HG03439 (cell line): ENCODE measurements around the gene ANKDD1A.

Experiments used
- ATAC-seq: cut with Tn5 transposase; IDR thresholded peaks from one replicate; pipeline ENCODE4 v1.9.1; 2021; ENCODE audit warnings: mild to moderate bottlenecking, moderate library complexity; ENCODE audit not compliant: unreplicated experiment

Gene ANKDD1A

GRCh38 chr15:64895285-64896065, 16.2 kb upstream of the ANKDD1A start:
- no peak for ATAC-seq

GRCh38 chr15:64896371-64897069, 15.2 kb upstream of the ANKDD1A start:
- ATAC-seq, result no peak

GRCh38 chr15:64897345-64897985, 14.2 kb upstream of the ANKDD1A start:
- no peak for ATAC-seq

- ATAC-seq, result no peak
Observed at GRCh38 chr15:64898406-64898805, 13.3 kb upstream of the ANKDD1A start.

- no peak for ATAC-seq
Observed at GRCh38 chr15:64901141-64901540, 10.6 kb upstream of the ANKDD1A start.

GRCh38 chr15:64901914-64902313, 9.8 kb upstream of the ANKDD1A start:
- no peak for ATAC-seq

GRCh38 chr15:64902863-64903262, 8.8 kb upstream of the ANKDD1A start:
- no peak for ATAC-seq

- no peak for ATAC-seq
Observed at GRCh38 chr15:64903326-64903950, 8.3 kb upstream of the ANKDD1A start.

GRCh38 chr15:64904189-64904588, 7.5 kb upstream of the ANKDD1A start:
- no peak for ATAC-seq

GRCh38 chr15:64905119-64905831, 6.4 kb upstream of the ANKDD1A start:
- ATAC-seq, result no peak

GRCh38 chr15:64905941-64906340, 5.8 kb upstream of the ANKDD1A start:
- no peak for ATAC-seq

- no peak for ATAC-seq
Observed at GRCh38 chr15:64906402-64906801, 5.3 kb upstream of the ANKDD1A start.

GRCh38 chr15:64907991-64908390, 3.7 kb upstream of the ANKDD1A start:
- no peak for ATAC-seq

GRCh38 chr15:64909546-64909945, 2.2 kb upstream of the ANKDD1A start:
- ATAC-seq, result no peak

- ATAC-seq, result no peak
Observed at GRCh38 chr15:64912379-64913325, 950 bp downstream of the ANKDD1A start.

GRCh38 chr15:64915518-64916227, 4.0 kb downstream of the ANKDD1A start:
- no peak for ATAC-seq

GRCh38 chr15:64916365-64916764, 4.7 kb downstream of the ANKDD1A start:
- no peak for ATAC-seq

GRCh38 chr15:64917211-64917610, 5.5 kb downstream of the ANKDD1A start:
- ATAC-seq, result no peak

GRCh38 chr15:64919721-64920120, 8.0 kb downstream of the ANKDD1A start:
- no peak for ATAC-seq
